ENCODE measurements around the gene CLASP2.
"Not testable (repeated sequence)": the region's sequence is repeated elsewhere in the genome, so short reads cannot be mapped to it uniquely, and the experiment has no call there.

CLASP2 gene

GRCh38 chr3:33717866-33718594, at the start of gene CLASP2:
TSS of gene CLASP2 (minus strand) at chr3:33718254. CDS start at chr3:33718002, 252 bp downstream.
- no peaks in the 10 kb centered on the region for H3K9me2 ChIP-seq (replicated peaks; ENCODE audit: low read depth, low read length)
- H3K4me2 ChIP-seq (ENCODE audit: low read depth, low read length, poor library complexity, severe bottlenecking): peak within 1 kb of the TSS; percentile 100
- H4K20me1 ChIP-seq (ENCODE audit: insufficient read depth, low read length, poor library complexity, severe bottlenecking): peaks cover 38% of the 10 kb centered on the region
- peaks cover 48% of the 10 kb centered on the region for H3K79me2 ChIP-seq (ENCODE audit: insufficient read depth, low read length)
- peak within 1 kb of the TSS; percentile 94 for H3K4me3 ChIP-seq (ENCODE audit: low read length, poor library complexity, severe bottlenecking)
- peak within 1 kb of the TSS; percentile 80 for H3K9ac ChIP-seq (ENCODE audit: low read depth, low read length, poor library complexity, severe bottlenecking)
- H3K36me3 ChIP-seq (ENCODE audit: insufficient read depth, low read length): no peaks in the 10 kb centered on the region
- H3K27me3 ChIP-seq (ENCODE audit: insufficient read depth, low read length, poor library complexity, severe bottlenecking): no peaks in the 10 kb centered on the region
- no peaks in the 10 kb centered on the region for H3K9me3 ChIP-seq (ENCODE audit: insufficient read depth, low read depth, low read length)
- peak within 1 kb of the TSS; percentile 99 for H2AFZ ChIP-seq (ENCODE audit: low read length)
- H3F3A ChIP-seq (ENCODE audit: low read depth): no peaks in the 10 kb centered on the region
- H3K4me1 ChIP-seq (ENCODE audit: insufficient read depth, low read length, poor library complexity, severe bottlenecking): peaks cover 38% of the 10 kb centered on the region
- TF ChIP-seq CTCF (conservative IDR thresholded peaks at IDR 0.05; ENCODE audit: low read length) (no peak), EZH2phosphoT487 (IDR thresholded peaks at IDR 0.05; ENCODE audit: borderline replicate concordance) (no peak)

GRCh38 chr3:33758864-33759263, 40.8 kb upstream of the CLASP2 start:
- Histone ChIP-seq H3K36me3 (ENCODE audit: insufficient read depth, low read length) (no peaks in the 10 kb centered on the region), H3K9me2 (replicated peaks; ENCODE audit: low read depth, low read length) (no peaks in the 10 kb centered on the region), H3K4me3 (ENCODE audit: low read length, poor library complexity, severe bottlenecking) (no peak overlapping the region), H3F3A (ENCODE audit: low read depth) (no peaks in the 10 kb centered on the region), H3K79me2 (ENCODE audit: insufficient read depth, low read length) (no peaks in the 10 kb centered on the region), H3K4me1 (ENCODE audit: insufficient read depth, low read length, poor library complexity, severe bottlenecking) (no peaks in the 10 kb centered on the region), H4K20me1 (ENCODE audit: insufficient read depth, low read length, poor library complexity, severe bottlenecking) (no peaks in the 10 kb centered on the region), H3K27me3 (ENCODE audit: insufficient read depth, low read length, poor library complexity, severe bottlenecking) (no peaks in the 10 kb centered on the region), H3K4me2 (ENCODE audit: low read depth, low read length, poor library complexity, severe bottlenecking) (no peak overlapping the region), H3K9me3 (ENCODE audit: insufficient read depth, low read depth, low read length) (peaks cover 8% of the 10 kb centered on the region; the same call in 1 of the 2 replicates), H3K9ac (ENCODE audit: low read depth, low read length, poor library complexity, severe bottlenecking) (no peak overlapping the region), H2AFZ (ENCODE audit: low read length) (no peak overlapping the region)
- no peak for TF ChIP-seq CTCF (conservative IDR thresholded peaks at IDR 0.05; ENCODE audit: low read length)
- TF ChIP-seq EZH2phosphoT487 (IDR thresholded peaks at IDR 0.05; ENCODE audit: borderline replicate concordance): no peak

GRCh38 chr3:33758281-33758680, 40.2 kb upstream of the CLASP2 start:
- Histone ChIP-seq H3K9me3 (ENCODE audit: insufficient read depth, low read depth, low read length) (peaks cover 8% of the 10 kb centered on the region; the same call in 1 of the 2 replicates), H3K4me1 (ENCODE audit: insufficient read depth, low read length, poor library complexity, severe bottlenecking) (no peaks in the 10 kb centered on the region), H3F3A (ENCODE audit: low read depth) (no peaks in the 10 kb centered on the region), H2AFZ (ENCODE audit: low read length) (no peak overlapping the region), H3K27me3 (ENCODE audit: insufficient read depth, low read length, poor library complexity, severe bottlenecking) (no peaks in the 10 kb centered on the region), H3K4me3 (ENCODE audit: low read length, poor library complexity, severe bottlenecking) (no peak overlapping the region), H3K9me2 (replicated peaks; ENCODE audit: low read depth, low read length) (no peaks in the 10 kb centered on the region), H4K20me1 (ENCODE audit: insufficient read depth, low read length, poor library complexity, severe bottlenecking) (no peaks in the 10 kb centered on the region), H3K9ac (ENCODE audit: low read depth, low read length, poor library complexity, severe bottlenecking) (no peak overlapping the region), H3K36me3 (ENCODE audit: insufficient read depth, low read length) (no peaks in the 10 kb centered on the region), H3K79me2 (ENCODE audit: insufficient read depth, low read length) (no peaks in the 10 kb centered on the region), H3K4me2 (ENCODE audit: low read depth, low read length, poor library complexity, severe bottlenecking) (no peak overlapping the region)
- TF ChIP-seq EZH2phosphoT487 (IDR thresholded peaks at IDR 0.05; ENCODE audit: borderline replicate concordance) (no peak), CTCF (conservative IDR thresholded peaks at IDR 0.05; ENCODE audit: low read length) (no peak)

- H2AFZ ChIP-seq (ENCODE audit: low read length); H3F3A ChIP-seq (ENCODE audit: low read depth); H3K4me3 ChIP-seq (ENCODE audit: low read length, poor library complexity, severe bottlenecking); H3K36me3 ChIP-seq (ENCODE audit: insufficient read depth, low read length); H3K4me1 ChIP-seq (ENCODE audit: insufficient read depth, low read length, poor library complexity, severe bottlenecking); H3K9ac ChIP-seq (ENCODE audit: low read depth, low read length, poor library complexity, severe bottlenecking); H3K9me3 ChIP-seq (ENCODE audit: insufficient read depth, low read depth, low read length); H3K4me2 ChIP-seq (ENCODE audit: low read depth, low read length, poor library complexity, severe bottlenecking); H3K27me3 ChIP-seq (ENCODE audit: insufficient read depth, low read length, poor library complexity, severe bottlenecking); H3K79me2 ChIP-seq (ENCODE audit: insufficient read depth, low read length); H3K9me2 ChIP-seq (replicated peaks; ENCODE audit: low read depth, low read length); H4K20me1 ChIP-seq (ENCODE audit: insufficient read depth, low read length, poor library complexity, severe bottlenecking): not testable (repeated sequence)
Measured at GRCh38 chr3:33754391-33754790, 36.3 kb upstream of the CLASP2 start.

Measured in Loucy (cell line).